LNCAP (cell line): ENCODE results near the gene POU6F2.

ENCODE experiments used
- CTCF ChIP-seq: fragments of 450-650 bp; IDR thresholded peaks from 2 replicates; pipeline ENCODE4 v1.5.1; 2017; ENCODE audit warnings: mild to moderate bottlenecking

POU6F2 gene

DNA sequence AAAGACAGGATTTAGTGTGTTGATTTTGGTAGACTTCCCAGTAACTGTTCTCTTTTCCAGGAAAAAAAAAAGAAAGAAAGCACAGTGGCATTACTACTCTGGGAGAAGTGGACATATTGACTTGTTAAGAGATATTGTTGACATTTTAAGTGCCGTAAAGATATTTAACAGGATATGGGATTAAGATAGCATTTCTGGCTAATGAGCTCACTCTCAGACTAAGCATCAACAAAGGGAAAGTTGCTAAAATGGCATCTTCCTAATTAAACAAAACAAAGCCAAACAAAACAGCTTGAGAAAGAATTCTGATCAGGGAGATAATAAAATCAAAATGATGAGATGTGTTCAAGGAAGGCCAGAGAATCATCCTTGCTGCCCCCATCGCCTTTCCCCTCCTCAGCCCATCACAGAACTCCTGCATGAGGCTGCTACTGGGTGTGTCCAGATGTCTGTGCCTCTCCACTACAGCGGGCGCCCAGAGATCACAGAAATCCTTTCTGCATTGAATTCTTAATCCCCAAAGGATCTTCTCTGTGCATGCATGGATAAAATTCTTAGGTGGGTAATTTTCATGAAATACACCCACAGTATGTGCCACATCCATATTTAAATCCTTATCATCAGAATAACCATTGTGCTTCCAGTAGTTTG, 270.5 kb downstream of the POU6F2 start:
- TF ChIP-seq CTCF, result no peak

- TF ChIP-seq CTCF, result no peak
These were observed 271.0 kb downstream of the POU6F2 start for GRCh38 chr7:39248692-39249090.

GRCh38 chr7:39249635-39250152, 272.0 kb downstream of the POU6F2 start:
- TF ChIP-seq CTCF, result no peak

DNA sequence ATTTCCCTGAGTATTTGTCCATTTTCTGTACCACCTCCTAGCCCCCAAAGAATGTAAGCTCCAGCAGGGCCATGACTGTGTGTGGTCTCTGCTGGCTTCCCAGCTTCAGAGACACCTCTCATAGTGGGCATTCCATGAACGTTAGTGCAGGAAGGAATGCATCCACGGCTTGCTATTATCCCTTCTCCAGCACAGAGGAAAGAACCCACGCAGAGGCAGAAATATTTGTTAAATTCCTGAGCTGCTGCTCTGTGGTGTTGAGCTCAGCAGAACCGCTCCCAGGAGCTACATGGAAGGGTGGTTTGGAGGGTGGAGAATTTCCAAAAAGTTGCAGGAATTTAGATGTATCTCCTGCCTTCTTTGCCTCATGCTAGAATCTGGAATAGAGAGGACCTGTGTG, 275.2 kb downstream of the POU6F2 start:
- no peak for TF ChIP-seq CTCF

GRCh38 chr7:39259391-39260003, 281.8 kb downstream of the POU6F2 start:
- TF ChIP-seq CTCF, result no peak

GRCh38 chr7:39260279-39260844, 282.7 kb downstream of the POU6F2 start:
- no peak for TF ChIP-seq CTCF

DNA sequence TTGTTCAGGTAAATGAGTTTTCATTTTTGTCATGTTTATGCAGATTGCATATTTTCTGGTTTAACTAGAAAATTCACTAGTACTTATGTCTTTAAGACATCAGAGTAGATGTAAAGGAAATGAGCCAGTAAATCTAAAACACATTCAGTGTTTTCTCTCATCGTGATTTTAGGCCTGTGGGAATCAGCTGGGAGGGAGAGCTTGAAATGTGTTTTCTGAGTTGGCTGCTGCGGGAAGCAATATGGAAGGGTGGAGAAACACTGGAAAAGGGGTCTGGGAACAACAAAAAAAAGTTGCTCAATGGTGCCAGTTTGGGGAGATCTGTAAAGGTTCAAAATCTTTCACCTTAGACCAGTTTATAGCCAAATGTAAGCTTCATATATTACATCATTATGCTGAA, 284.1 kb downstream of the POU6F2 start:
- TF ChIP-seq CTCF, result no peak
